ENCODE measurements around the gene IFTAP. TPM values are rescaled to one million over a fixed set of nuclear protein-coding genes. Genes with fewer than 3 reads are reported as not detected.

IFTAP gene
- total RNA-seq, 1 experiment from 2014 or later, result 13.8 TPM

GRCh38 chr11:36702330-36703054 lies 108.2 kb downstream of the IFTAP start:
- no peak overlapping the region for H3K9ac ChIP-seq (ENCODE audit: low read length)
- intact Hi-C loops (cut with micrococcal nuclease), result loop anchor here (1.0 kb wide), 1 partner anchor 45 kb away; no protein-coding TSS in a partner anchor
- no peaks in the 10 kb centered on the region for H3K4me1 ChIP-seq (ENCODE audit: control insufficient read depth in 1 of 2, insufficient read depth in 2 of 2, low read length in 2 of 2)
- H3K79me2 ChIP-seq (ENCODE audit: insufficient read depth, low read length), result no peaks in the 10 kb centered on the region
- CTCF ChIA-PET, result interaction anchor here (0.7 to 6.4 kb wide), 11 partner anchors 8 to 138 kb away, joined by 3 to 135 read pairs (median 5); no protein-coding TSS in a partner anchor
- DNase-seq (ENCODE audit: low read depth, low spot score) (peak; percentile 66), ATAC-seq (peak; percentile 98)
- no peaks in the 10 kb centered on the region for H3K9me2 ChIP-seq (ENCODE audit: insufficient read depth)
- no peak overlapping the region for H3K4me2 ChIP-seq (ENCODE audit: low read length)
- POLR2A ChIA-PET, result interaction anchor here (1.3 kb wide), 1 partner anchor 44 kb away, joined by 4 read pairs; no protein-coding TSS in a partner anchor
- TF ChIP-seq POLR2AphosphoS5 (IDR thresholded peaks at IDR 0.05; ENCODE audit: low read depth, low read length) (no peak), EGR1 (IDR thresholded peaks at IDR 0.05; ENCODE audit: low read depth) (no peak), EZH2 (IDR thresholded peaks at IDR 0.05) (no peak), CTCF (IDR thresholded peaks at IDR 0.05 in 2 of 3, conservative IDR thresholded peaks at IDR 0.05 in 1 of 3; ENCODE audit: borderline replicate concordance in 1 of 3, insufficient read depth in 1 of 3, low read depth in 2 of 3, low read length in 2 of 3) (peak; percentile 76 to 81 (median 81); a peak in 5 of 6 replicates), POLR2A (IDR thresholded peaks at IDR 0.05; ENCODE audit: borderline replicate concordance, extremely low read depth, insufficient read depth, insufficient read length) (no peak), RAD21 (IDR thresholded peaks at IDR 0.05; ENCODE audit: low read depth) (peak; percentile 80), YY1 (IDR thresholded peaks at IDR 0.05; ENCODE audit: extremely low read depth, insufficient replicate concordance, low read depth, low read length) (peak; percentile 12), FOSL1 (IDR thresholded peaks at IDR 0.05; ENCODE audit: low read depth) (no peak), ELF1 (IDR thresholded peaks at IDR 0.05; ENCODE audit: borderline replicate concordance, low read depth) (no peak), JUND (IDR thresholded peaks at IDR 0.05) (no peak), ATF3 (IDR thresholded peaks at IDR 0.05) (no peak)
- TF ChIP-seq, protein P1, sequence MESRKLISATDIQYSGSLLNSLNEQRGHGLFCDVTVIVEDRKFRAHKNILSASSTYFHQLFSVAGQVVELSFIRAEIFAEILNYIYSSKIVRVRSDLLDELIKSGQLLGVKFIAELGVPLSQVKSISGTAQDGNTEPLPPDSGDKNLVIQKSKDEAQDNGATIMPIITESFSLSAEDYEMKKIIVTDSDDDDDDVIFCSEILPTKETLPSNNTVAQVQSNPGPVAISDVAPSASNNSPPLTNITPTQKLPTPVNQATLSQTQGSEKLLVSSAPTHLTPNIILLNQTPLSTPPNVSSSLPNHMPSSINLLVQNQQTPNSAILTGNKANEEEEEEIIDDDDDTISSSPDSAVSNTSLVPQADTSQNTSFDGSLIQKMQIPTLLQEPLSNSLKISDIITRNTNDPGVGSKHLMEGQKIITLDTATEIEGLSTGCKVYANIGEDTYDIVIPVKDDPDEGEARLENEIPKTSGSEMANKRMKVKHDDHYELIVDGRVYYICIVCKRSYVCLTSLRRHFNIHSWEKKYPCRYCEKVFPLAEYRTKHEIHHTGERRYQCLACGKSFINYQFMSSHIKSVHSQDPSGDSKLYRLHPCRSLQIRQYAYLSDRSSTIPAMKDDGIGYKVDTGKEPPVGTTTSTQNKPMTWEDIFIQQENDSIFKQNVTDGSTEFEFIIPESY (IDR thresholded peaks at IDR 0.05; ENCODE audit: extremely low read depth, insufficient replicate concordance, low read length), result no peak
- RAD21 ChIA-PET (ENCODE audit: low non-redundant PET in 1 of 2, low total read pairs in 2 of 2, uncharacterized antibody in 2 of 2, unreplicated experiment in 2 of 2), result interaction anchor here (1.3 to 2.1 kb wide), 2 partner anchors 44 to 45 kb away, joined by 5 to 10 read pairs; no protein-coding TSS in a partner anchor
- H2AFZ ChIP-seq (ENCODE audit: low read depth, low read length, poor library complexity, severe bottlenecking), result no peak overlapping the region
- peaks cover 18% of the 10 kb centered on the region; the same call in 1 of the 2 replicates for H3K27me3 ChIP-seq (ENCODE audit: insufficient read depth, low read length)
- no peaks in the 10 kb centered on the region for H3K9me3 ChIP-seq (ENCODE audit: control insufficient read depth in 1 of 2, insufficient read depth in 1 of 2, low read depth in 1 of 2, low read length in 2 of 2)
- H3K36me3 ChIP-seq (ENCODE audit: control insufficient read depth in 1 of 2, insufficient read depth in 2 of 2, low read length in 2 of 2), result no peaks in the 10 kb centered on the region
- no peak overlapping the region for H3K4me3 ChIP-seq (replicated peaks in 1 of 2; ENCODE audit: low read depth in 1 of 2, low read length in 2 of 2)
- H4K20me1 ChIP-seq (ENCODE audit: insufficient read depth), result no peaks in the 10 kb centered on the region
- no peak overlapping the region for H3K27ac ChIP-seq (ENCODE audit: low read depth, low read length)
- BruUV-seq (replicated peaks), result no TSS peak
